Sciatic nerve (tissue), 2 donors: Measurements from ENCODE around the gene HOXB3. TPM values are rescaled to one million over a fixed set of nuclear protein-coding genes. Genes with fewer than 3 reads are reported as not detected.

Experiments used
- ATAC-seq: fragments of 200-7000 bp; cut with Tn5 transposase; one replicate; pipeline ENCODE4 v1.9.1; 2020; ENCODE audit warnings: mild to moderate bottlenecking, moderate library complexity
- DNase-seq: peaks from one replicate; pipeline ENCODE4 v3.0.0-alpha.2; 2020; ENCODE audit warnings: low spot score
- intact Hi-C: fragments of 100-400 bp; cut with DNase I; formaldehyde crosslinking; loops from one replicate; pipeline ENCODE4 v1.14.2; 2022
- total RNA-seq: library from RNA; stranded (reverse); fragmentation: NEBNext Ultra II Directional; extraction: Animal tissue kit (Norgen Biotek cat#: 25700); gene quantifications from one replicate; pipeline ENCODE4 v1.2.1, GENCODE V29; 2021
- donor health status: DM: no; HTN: no; CAD: no.
- donor health status: DM: no; HTN: no; CAD: no.

The HOXB3 gene
- total RNA-seq = 25.6 TPM

GRCh38 chr17:48589831-48590606 is at the start of gene HOXB3:
TSS of gene HOXB3 (minus strand) at chr17:48590241. CDS start at chr17:48552474, 37,767 bp downstream.
- intact Hi-C loops = loop anchor here (5.0 kb wide), 1 partner anchor 98 kb away; no protein-coding TSS in a partner anchor
- no peak for DNase-seq
- no peak for ATAC-seq

- DNase-seq = no peak
- ATAC-seq = no peak
- intact Hi-C loops = no loop called here
These were observed 49.1 kb upstream of the HOXB3 start for GRCh38 chr17:48639136-48639535.

- intact Hi-C loops = no loop called here
- DNase-seq = no peak
These were observed 47.6 kb upstream of the HOXB3 start for GRCh38 chr17:48637323-48638260.

GRCh38 chr17:48636177-48637018 is 46.4 kb upstream of the HOXB3 start:
- DNase-seq (peak; percentile 82), ATAC-seq (peak; percentile 60)
- intact Hi-C loops = no loop called here

More at GRCh38 chr17:48637323-48638260, 47.6 kb upstream of the HOXB3 start:
- ATAC-seq = no peak

GRCh38 chr17:48634493-48635208 is 44.6 kb upstream of the HOXB3 start:
- intact Hi-C loops = no loop called here
- ATAC-seq = no peak
- DNase-seq = peak; percentile 44

- intact Hi-C loops = no loop called here
- DNase-seq (peak; percentile 46), ATAC-seq (no peak)
These were observed 43.2 kb upstream of the HOXB3 start for GRCh38 chr17:48633266-48633677.

- DNase-seq (peak; percentile 4), ATAC-seq (no peak)
- intact Hi-C loops = no loop called here
These were observed 42.7 kb upstream of the HOXB3 start for GRCh38 chr17:48632579-48633265.

GRCh38 chr17:48631693-48632578 is 41.9 kb upstream of the HOXB3 start:
- no peak for ATAC-seq
- intact Hi-C loops = no loop called here
- peak; percentile 17 for DNase-seq

GRCh38 chr17:48630925-48631692 is 41.1 kb upstream of the HOXB3 start:
- DNase-seq (peak; percentile 48), ATAC-seq (no peak)
- intact Hi-C loops = no loop called here

GRCh38 chr17:48630009-48630924 is 40.2 kb upstream of the HOXB3 start:
- DNase-seq (peak; percentile 19), ATAC-seq (no peak)
- intact Hi-C loops = no loop called here

- DNase-seq = no peak
- ATAC-seq = no peak
- intact Hi-C loops = no loop called here
These were observed 39.3 kb upstream of the HOXB3 start for GRCh38 chr17:48629411-48629759.

- DNase-seq (peak; percentile 39), ATAC-seq (peak; percentile 26)
- intact Hi-C loops = no loop called here
These were observed 38.8 kb upstream of the HOXB3 start for GRCh38 chr17:48628649-48629410.

- intact Hi-C loops = no loop called here
- peak; percentile 14 for DNase-seq
- no peak for ATAC-seq
These were observed 37.8 kb upstream of the HOXB3 start for GRCh38 chr17:48627623-48628521.
